ENCODE measurements around the gene ZNF236. TPM values are rescaled to one million over a fixed set of nuclear protein-coding genes. Genes with fewer than 3 reads are reported as not detected.

The ZNF236 gene
- total RNA-seq, 1 donor from 2014 or later = 13.3 TPM

DNA sequence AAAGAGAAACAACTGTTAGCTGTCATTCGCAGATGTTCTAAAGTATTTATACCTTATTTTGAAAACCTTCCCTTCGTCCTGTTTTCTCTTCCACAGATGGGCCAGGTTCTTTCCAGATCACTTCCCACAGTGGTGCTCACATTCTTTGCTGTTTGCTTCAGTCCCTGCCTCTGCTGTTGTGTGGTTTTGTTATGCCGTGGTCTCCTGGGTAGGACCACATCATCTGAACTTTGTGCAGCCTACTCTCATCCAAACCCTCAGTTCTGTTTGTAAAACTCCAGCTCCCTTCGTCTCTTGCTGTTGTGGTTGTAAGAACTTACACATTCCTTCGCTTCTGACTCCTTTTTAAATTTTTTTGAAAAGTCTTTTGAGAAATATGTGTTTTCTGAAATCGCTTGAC is 38.1 kb downstream of the ZNF236 start:
- peaks cover 7% of the 10 kb centered on the region for H3K4me1 Mint-ChIP-seq (ENCODE audit: low read depth, unreplicated experiment)
- no peak overlapping the region for H3K4me3 Mint-ChIP-seq (ENCODE audit: unreplicated experiment)
- peaks cover 5% of the 10 kb centered on the region for H3K4me1 ChIP-seq (ENCODE audit: insufficient read depth, low read length)
- H3K9ac ChIP-seq (ENCODE audit: low read length) = no peak overlapping the region
- H2AFZ ChIP-seq (ENCODE audit: low read depth, low read length) = no peak overlapping the region
- H4K20me1 ChIP-seq (ENCODE audit: insufficient read depth, low read length) = peaks cover 12% of the 10 kb centered on the region
- no peak overlapping the region for H3K4me2 ChIP-seq (ENCODE audit: low read length)
- H3K27me3 ChIP-seq (ENCODE audit: insufficient read depth, low read length) = no peaks in the 10 kb centered on the region
- H3K9me3 ChIP-seq (ENCODE audit: insufficient read depth, low read depth, low read length) = no peaks in the 10 kb centered on the region
- H3K36me3 Mint-ChIP-seq (ENCODE audit: low read depth, unreplicated experiment) = peaks cover 21% of the 10 kb centered on the region
- no peak overlapping the region for H3K27ac Mint-ChIP-seq (ENCODE audit: unreplicated experiment)
- H3K27me3 Mint-ChIP-seq (ENCODE audit: low read depth, unreplicated experiment) = no peaks in the 10 kb centered on the region
- DNase-seq (ENCODE audit: low read depth) (peak; percentile 52), FAIRE-seq (no peak)
- no peaks in the 10 kb centered on the region for H3K79me2 ChIP-seq (ENCODE audit: insufficient read depth, low read length)
- H3K9me3 Mint-ChIP-seq (ENCODE audit: unreplicated experiment) = no peaks in the 10 kb centered on the region
- peaks cover 10% of the 10 kb centered on the region for H3K36me3 ChIP-seq (ENCODE audit: insufficient read depth, low read length)
- H3K27ac ChIP-seq (ENCODE audit: low read depth, low read length) = no peak overlapping the region
- TF ChIP-seq CTCF (IDR thresholded peaks at IDR 0.05; ENCODE audit: insufficient read depth, low read depth, low read length) (no peak), EZH2 (IDR thresholded peaks at IDR 0.05; ENCODE audit: insufficient read depth, low read length) (no peak)
- no peak overlapping the region for H3K4me3 ChIP-seq (ENCODE audit: insufficient read depth, low read depth, low read length)

DNA sequence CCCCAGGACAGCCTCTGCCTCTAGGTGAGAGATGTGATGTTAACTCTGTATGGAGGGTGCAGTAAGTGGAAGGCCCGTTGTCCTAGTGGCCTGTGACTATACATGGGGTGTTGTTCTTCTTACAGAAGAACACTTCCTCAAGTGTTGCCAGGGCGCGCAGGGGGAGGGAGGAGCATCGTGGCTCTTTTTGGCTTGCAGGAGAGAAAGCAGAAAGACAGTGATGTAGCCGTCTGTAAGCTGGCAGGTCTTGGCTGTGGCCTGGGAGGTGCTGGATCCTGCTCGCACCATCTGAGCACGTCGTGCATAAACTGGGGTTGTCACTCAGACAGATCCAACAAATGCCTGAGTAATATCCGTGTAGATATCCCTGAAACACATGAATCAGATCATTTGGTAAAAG is 44.3 kb downstream of the ZNF236 start:
- H3K27me3 ChIP-seq (ENCODE audit: insufficient read depth, low read length) = no peaks in the 10 kb centered on the region
- no peak overlapping the region for H2AFZ ChIP-seq (ENCODE audit: low read depth, low read length)
- H3K9me3 Mint-ChIP-seq (ENCODE audit: unreplicated experiment) = no peaks in the 10 kb centered on the region
- TF ChIP-seq EZH2 (IDR thresholded peaks at IDR 0.05; ENCODE audit: insufficient read depth, low read length) = no peak
- TF ChIP-seq CTCF (IDR thresholded peaks at IDR 0.05; ENCODE audit: insufficient read depth, low read depth, low read length) = no peak
- H3K27me3 Mint-ChIP-seq (ENCODE audit: low read depth, unreplicated experiment) = no peaks in the 10 kb centered on the region
- H3K9ac ChIP-seq (ENCODE audit: low read length) = no peak overlapping the region
- no peak overlapping the region for H3K27ac Mint-ChIP-seq (ENCODE audit: unreplicated experiment)
- no peak for FAIRE-seq
- H3K36me3 Mint-ChIP-seq (ENCODE audit: low read depth, unreplicated experiment) = peaks cover 8% of the 10 kb centered on the region
- DNase-seq (ENCODE audit: low read depth) = no peak
- peaks cover 7% of the 10 kb centered on the region for H3K36me3 ChIP-seq (ENCODE audit: insufficient read depth, low read length)
- no peaks in the 10 kb centered on the region for H3K4me1 Mint-ChIP-seq (ENCODE audit: low read depth, unreplicated experiment)
- no peaks in the 10 kb centered on the region for H3K79me2 ChIP-seq (ENCODE audit: insufficient read depth, low read length)
- H3K4me3 ChIP-seq (ENCODE audit: insufficient read depth, low read depth, low read length) = no peak overlapping the region
- H3K9me3 ChIP-seq (ENCODE audit: insufficient read depth, low read depth, low read length) = no peaks in the 10 kb centered on the region
- no peak overlapping the region for H3K4me3 Mint-ChIP-seq (ENCODE audit: unreplicated experiment)
- no peak overlapping the region for H3K4me2 ChIP-seq (ENCODE audit: low read length)
- H3K27ac ChIP-seq (ENCODE audit: low read depth, low read length) = no peak overlapping the region
- peaks cover 5% of the 10 kb centered on the region for H4K20me1 ChIP-seq (ENCODE audit: insufficient read depth, low read length)
- no peaks in the 10 kb centered on the region for H3K4me1 ChIP-seq (ENCODE audit: insufficient read depth, low read length)

DNA sequence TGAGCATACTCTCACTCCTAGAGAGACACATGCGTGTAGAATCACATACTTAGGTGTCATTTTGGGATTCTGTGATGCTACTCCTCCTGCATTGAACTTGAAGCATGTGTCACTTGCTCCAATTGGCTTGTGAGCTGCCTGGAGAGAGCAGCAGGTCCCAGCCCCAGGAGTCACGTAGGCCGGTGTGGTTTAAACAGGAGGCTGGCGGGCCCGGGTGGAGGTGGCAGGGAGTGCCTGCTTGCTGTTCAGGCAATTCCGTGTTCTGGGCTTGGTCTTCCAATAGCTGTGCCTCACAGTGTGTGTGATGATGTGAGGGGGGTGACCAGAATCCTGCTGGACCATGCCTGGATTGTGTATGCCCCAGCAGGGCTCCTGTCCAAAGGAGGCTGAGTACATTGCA is 51.0 kb downstream of the ZNF236 start:
- H3K4me3 ChIP-seq (ENCODE audit: insufficient read depth, low read depth, low read length) = no peak overlapping the region
- H4K20me1 ChIP-seq (ENCODE audit: insufficient read depth, low read length) = peaks cover 18% of the 10 kb centered on the region
- no peaks in the 10 kb centered on the region for H3K4me1 ChIP-seq (ENCODE audit: insufficient read depth, low read length)
- peaks cover 11% of the 10 kb centered on the region for H3K36me3 ChIP-seq (ENCODE audit: insufficient read depth, low read length)
- no peak for FAIRE-seq
- Mint-ChIP-seq H3K4me3 (ENCODE audit: unreplicated experiment) (no peak overlapping the region), H3K27me3 (ENCODE audit: low read depth, unreplicated experiment) (no peaks in the 10 kb centered on the region), H3K9me3 (ENCODE audit: unreplicated experiment) (peaks cover 3% of the 10 kb centered on the region), H3K27ac (ENCODE audit: unreplicated experiment) (no peak overlapping the region), H3K36me3 (ENCODE audit: low read depth, unreplicated experiment) (peaks cover 3% of the 10 kb centered on the region), H3K4me1 (ENCODE audit: low read depth, unreplicated experiment) (peaks cover 5% of the 10 kb centered on the region)
- H2AFZ ChIP-seq (ENCODE audit: low read depth, low read length) = no peak overlapping the region
- no peaks in the 10 kb centered on the region for H3K79me2 ChIP-seq (ENCODE audit: insufficient read depth, low read length)
- TF ChIP-seq CTCF (IDR thresholded peaks at IDR 0.05; ENCODE audit: insufficient read depth, low read depth, low read length) (no peak), EZH2 (IDR thresholded peaks at IDR 0.05; ENCODE audit: insufficient read depth, low read length) (no peak)
- no peaks in the 10 kb centered on the region for H3K27me3 ChIP-seq (ENCODE audit: insufficient read depth, low read length)
- no peak overlapping the region for H3K9ac ChIP-seq (ENCODE audit: low read length)
- no peaks in the 10 kb centered on the region for H3K9me3 ChIP-seq (ENCODE audit: insufficient read depth, low read depth, low read length)
- DNase-seq (ENCODE audit: low read depth) = no peak
- H3K27ac ChIP-seq (ENCODE audit: low read depth, low read length) = no peak overlapping the region
- H3K4me2 ChIP-seq (ENCODE audit: low read length) = no peak overlapping the region
